Activated naive CD8-positive, alpha-beta T cell treated with anti-CD3 and anti-CD28 coated beads, Interleukin-2, amount 50 U/mL, for 24 hours (primary cell): Measurements from ENCODE around the gene VWA7.

Source experiments
- ATAC-seq: fragments of 150-1000 bp; cut with Tn5 transposase; one replicate; pipeline ENCODE4 v1.10.0; 2021
- DNase-seq: peaks from one replicate; pipeline ENCODE4 v3.0.0; 2021
- H3K27ac Mint-ChIP-seq: one replicate; pipeline ENCODE4 v1.8.0; 2021; ENCODE audit warnings: mild to moderate bottlenecking, mixed read lengths
- H3K27me3 Mint-ChIP-seq: one replicate; pipeline ENCODE4 v1.8.0; 2021; ENCODE audit warnings: mixed read lengths
- H3K36me3 Mint-ChIP-seq: one replicate; pipeline ENCODE4 v1.8.0; 2021; ENCODE audit warnings: low read depth, mixed read lengths
- H3K4me1 Mint-ChIP-seq: one replicate; pipeline ENCODE4 v1.8.0; 2021; ENCODE audit warnings: mixed read lengths
- H3K4me3 Mint-ChIP-seq: one replicate; pipeline ENCODE4 v1.8.0; 2021; ENCODE audit warnings: mild to moderate bottlenecking, moderate library complexity, mixed read lengths
- H3K9me3 Mint-ChIP-seq: one replicate; pipeline ENCODE4 v1.8.0; 2021; ENCODE audit warnings: mixed read lengths

The VWA7 gene

DNA sequence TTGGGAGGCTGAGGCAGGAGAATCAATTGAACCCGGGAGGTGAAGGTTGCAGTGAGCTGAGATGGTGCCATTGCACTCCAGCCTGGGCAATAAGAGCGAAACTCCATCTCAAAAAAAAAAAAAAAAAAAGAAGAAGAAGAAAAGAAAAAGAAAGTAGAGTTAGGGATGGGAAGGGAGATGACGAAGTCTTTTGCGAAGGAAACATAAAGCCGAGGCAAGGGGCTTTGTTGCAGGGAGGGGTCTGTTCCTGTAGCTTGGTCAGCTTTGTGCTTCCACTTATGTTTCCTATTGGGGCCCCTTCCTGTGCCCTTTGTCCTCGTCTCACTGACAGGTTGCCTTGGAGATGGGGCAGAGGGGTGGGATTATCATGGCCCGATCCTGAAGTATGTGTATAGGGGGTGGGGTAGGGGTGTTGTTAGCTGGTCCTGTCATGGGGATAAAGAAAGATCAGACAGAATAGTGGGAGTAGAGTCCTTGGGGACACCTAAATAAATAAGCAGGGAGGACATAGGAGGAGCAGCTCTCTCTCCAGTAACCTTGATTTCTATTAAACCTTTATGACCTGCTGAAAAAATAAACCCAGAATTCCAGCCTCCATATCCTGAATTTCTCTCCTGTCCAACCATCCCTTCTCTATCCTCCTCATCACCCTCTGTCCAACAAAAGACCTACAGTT lies 39.7 kb downstream of the VWA7 start:
- ATAC-seq = no peak
- Mint-ChIP-seq H3K4me3 (peak overlapping the region; percentile 97), H3K27ac (peak overlapping the region; percentile 83), H3K4me1 (peaks cover 68% of the 10 kb centered on the region), H3K9me3 (no peaks in the 10 kb centered on the region), H3K27me3 (peaks cover 3% of the 10 kb centered on the region), H3K36me3 (peaks cover 45% of the 10 kb centered on the region)
- peak; percentile 23 for DNase-seq

DNA sequence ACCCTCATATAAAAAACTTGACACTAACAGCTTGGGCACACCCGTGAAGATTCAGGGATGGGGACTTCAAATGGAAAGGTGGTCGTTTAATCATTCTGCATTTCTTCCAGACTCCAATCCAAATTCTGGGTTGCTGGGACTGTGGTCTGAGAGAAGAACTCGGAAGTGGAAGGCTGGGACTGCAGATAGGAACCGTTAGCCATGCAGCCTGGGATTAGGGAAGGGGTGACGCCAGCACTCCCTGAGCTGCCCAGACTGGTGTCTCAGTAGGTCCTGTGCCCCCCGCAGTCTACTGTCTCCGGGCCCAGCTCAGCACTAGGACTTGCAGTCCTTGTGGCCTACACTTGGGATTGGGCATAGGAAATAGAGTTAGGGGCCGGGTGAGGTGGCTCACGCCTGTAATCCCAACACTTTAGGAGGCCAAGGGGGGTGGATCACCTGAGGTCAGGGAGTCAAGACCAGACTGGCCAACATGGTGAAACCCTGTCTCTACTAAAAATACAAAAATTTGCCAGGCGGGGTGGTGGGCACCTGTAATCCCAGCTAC lies 40.3 kb downstream of the VWA7 start:
- H3K36me3 Mint-ChIP-seq = peaks cover 48% of the 10 kb centered on the region
- DNase-seq (peak; percentile 16), ATAC-seq (no peak)
- no peaks in the 10 kb centered on the region for H3K9me3 Mint-ChIP-seq
- peak overlapping the region; percentile 97 for H3K4me3 Mint-ChIP-seq
- H3K27ac Mint-ChIP-seq = peak overlapping the region; percentile 83
- H3K4me1 Mint-ChIP-seq = peaks cover 70% of the 10 kb centered on the region
- peaks cover 3% of the 10 kb centered on the region for H3K27me3 Mint-ChIP-seq

DNA sequence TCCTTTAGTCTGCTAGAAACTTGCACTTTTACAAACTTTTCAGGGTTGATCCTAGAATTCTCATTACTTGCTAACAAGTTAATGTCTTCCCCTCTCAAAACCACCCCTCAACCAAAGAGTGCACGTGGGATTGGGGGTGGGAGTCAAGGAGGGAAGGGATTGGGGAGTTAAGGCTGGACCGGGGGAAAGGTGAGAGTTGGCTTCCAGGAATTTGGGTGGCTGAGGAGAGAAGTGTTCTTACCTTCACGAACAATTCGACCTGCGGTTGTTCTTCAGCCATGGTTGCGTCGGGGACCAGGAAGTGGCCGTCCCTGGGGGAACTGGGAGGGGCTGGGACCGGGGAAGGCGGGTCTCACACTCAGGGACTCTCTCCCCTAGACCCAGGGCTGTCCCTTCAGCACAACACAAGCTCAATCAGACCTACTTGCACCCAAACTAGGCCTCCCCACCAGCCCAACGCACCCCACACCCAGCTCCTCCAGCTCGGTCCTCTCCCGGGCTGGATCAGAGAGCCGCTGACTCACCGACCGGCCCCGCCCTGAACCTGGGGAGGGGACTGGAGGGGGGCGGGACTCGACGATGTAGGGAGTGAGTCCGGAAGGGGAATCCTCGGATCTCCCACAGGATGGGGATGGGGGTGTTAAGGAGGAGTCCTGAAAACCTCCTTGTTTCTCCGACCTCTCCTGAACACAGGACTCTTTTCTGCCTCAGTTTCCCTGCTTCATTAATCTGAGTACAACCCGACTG lies 40.9 kb downstream of the VWA7 start, which contains the start of gene CLIC1:
Gene CLIC1, minus strand, starts transcription at position 510 of the 747 bp plus-strand sequence. Its CDS starts 230 bp downstream, at position 280.
- Mint-ChIP-seq H3K36me3 (peaks cover 48% of the 10 kb centered on the region), H3K4me1 (peaks cover 63% of the 10 kb centered on the region), H3K4me3 (peak within 1 kb of the TSS; percentile 97), H3K9me3 (no peaks in the 10 kb centered on the region), H3K27ac (peak within 1 kb of the TSS; percentile 83), H3K27me3 (peaks cover 3% of the 10 kb centered on the region)
- ATAC-seq = peak; percentile 42
- DNase-seq = peak; percentile 87

DNA sequence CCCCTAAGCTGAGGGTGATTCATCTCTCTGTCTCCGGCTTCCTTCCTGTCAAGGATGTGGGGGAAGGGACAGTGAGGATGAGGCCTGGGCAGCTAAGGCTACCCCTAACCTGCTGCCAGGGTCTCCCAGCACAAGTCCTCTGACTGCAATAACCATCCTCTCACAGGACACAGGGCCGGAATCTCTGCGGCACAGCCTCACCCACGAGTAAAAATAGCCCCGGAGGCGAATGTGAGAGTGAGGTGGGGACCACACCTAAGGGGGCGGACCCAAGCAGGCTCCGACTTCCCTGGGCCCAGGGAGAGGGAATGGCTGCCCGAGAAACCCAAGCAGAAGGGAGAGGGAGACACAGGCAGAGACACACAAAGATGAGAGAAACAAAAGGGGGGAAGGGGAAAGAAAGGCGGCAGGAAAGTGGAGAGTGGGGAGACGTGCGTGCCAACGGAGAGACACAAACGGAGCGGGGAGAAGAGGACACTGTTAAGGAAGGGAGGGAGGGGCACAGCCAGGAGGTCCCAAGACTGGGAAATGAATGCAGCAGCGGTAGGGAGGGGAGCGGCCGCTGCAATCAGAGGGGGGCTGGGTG lies 42.2 kb downstream of the VWA7 start:
- H3K9me3 Mint-ChIP-seq = no peaks in the 10 kb centered on the region
- peaks cover 3% of the 10 kb centered on the region for H3K27me3 Mint-ChIP-seq
- peak overlapping the region; percentile 97 for H3K4me3 Mint-ChIP-seq
- peak overlapping the region; percentile 83 for H3K27ac Mint-ChIP-seq
- H3K36me3 Mint-ChIP-seq = peaks cover 46% of the 10 kb centered on the region
- peaks cover 66% of the 10 kb centered on the region for H3K4me1 Mint-ChIP-seq
- peak; percentile 48 for ATAC-seq
- peak; percentile 65 for DNase-seq

DNA sequence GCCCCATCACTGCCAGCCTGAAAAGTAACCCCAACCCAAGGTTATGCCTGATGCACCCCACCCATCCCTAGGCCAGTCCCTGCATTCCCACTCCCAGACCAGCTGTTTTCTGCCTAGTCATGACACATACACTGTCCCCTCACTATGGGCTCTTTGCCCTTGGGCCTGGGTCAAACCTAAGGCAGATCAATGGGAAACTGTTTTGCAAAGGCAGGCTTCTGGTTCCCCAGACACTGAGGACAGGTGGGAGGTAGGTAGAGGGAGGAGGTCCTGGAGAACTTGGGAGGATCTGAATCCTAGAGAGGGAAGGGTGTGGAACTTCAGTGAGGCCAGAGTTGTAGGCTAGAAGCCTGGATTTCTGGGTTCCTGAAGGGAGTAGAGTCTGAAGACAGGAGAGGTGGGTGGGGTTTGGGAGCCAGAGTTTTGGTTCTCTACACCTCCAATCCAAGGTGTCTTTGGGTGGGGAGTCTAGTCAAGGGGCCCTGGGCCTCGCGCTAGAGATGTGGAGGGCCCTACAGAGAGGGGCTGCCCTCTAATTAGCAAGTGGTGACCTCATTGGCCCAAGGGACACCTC lies 42.8 kb downstream of the VWA7 start:
- Mint-ChIP-seq H3K9me3 (no peaks in the 10 kb centered on the region), H3K4me3 (peak overlapping the region; percentile 97), H3K36me3 (peaks cover 43% of the 10 kb centered on the region), H3K27ac (peak overlapping the region; percentile 83), H3K4me1 (peaks cover 64% of the 10 kb centered on the region), H3K27me3 (no peaks in the 10 kb centered on the region)
- DNase-seq (no peak), ATAC-seq (no peak)

DNA sequence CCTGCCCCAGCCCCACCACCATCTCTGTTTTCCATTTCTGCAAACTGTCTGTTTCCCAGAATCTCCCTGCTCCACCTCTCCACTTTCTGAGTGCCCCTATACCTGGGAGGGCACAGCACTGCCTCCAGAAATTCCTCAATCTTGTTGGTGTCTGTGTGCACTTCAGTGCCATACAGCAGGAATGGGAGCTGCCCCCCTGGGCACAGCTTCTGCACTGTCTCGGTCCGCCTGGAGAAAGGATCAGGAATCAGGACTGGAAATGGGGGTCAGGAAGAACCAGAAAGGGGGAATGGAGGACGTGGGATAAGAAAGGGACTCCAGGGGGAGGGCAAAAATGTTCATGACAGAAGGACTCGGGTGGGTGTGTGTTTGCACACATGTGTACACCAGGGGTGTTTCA lies 43.4 kb downstream of the VWA7 start:
- peak overlapping the region; percentile 83 for H3K27ac Mint-ChIP-seq
- peak overlapping the region; percentile 97 for H3K4me3 Mint-ChIP-seq
- H3K27me3 Mint-ChIP-seq = no peaks in the 10 kb centered on the region

DNA sequence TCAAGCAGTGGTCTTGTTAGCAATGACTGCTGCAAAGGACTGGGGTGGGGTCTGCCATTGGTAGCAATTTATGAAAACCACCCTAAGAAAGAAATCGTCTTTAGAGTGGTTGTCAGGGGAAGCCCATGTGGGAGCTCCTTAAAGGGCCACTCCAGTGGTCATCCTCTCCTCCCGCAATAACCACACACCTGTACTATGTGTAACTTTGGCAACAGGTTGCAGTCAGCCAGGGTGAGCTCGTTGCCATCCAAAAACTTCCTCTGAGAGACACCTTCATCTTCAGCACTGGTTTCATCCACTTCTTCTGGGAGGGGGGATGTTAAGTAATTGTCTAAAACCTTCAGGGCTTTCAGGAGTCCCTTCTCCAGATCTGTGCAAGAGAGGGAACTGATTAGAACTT lies 45.1 kb downstream of the VWA7 start:
- no peak overlapping the region for H3K27ac Mint-ChIP-seq
- ATAC-seq (no peak), DNase-seq (no peak)
- no peak overlapping the region for H3K4me3 Mint-ChIP-seq
- peaks cover 63% of the 10 kb centered on the region for H3K4me1 Mint-ChIP-seq
- H3K36me3 Mint-ChIP-seq = peaks cover 48% of the 10 kb centered on the region
- no peaks in the 10 kb centered on the region for H3K27me3 Mint-ChIP-seq
- no peaks in the 10 kb centered on the region for H3K9me3 Mint-ChIP-seq

More for the DNA sequence above, 43.4 kb downstream of the VWA7 start:
- DNase-seq (no peak), ATAC-seq (no peak)
- H3K9me3 Mint-ChIP-seq = no peaks in the 10 kb centered on the region
- peaks cover 43% of the 10 kb centered on the region for H3K36me3 Mint-ChIP-seq
- peaks cover 64% of the 10 kb centered on the region for H3K4me1 Mint-ChIP-seq

DNA sequence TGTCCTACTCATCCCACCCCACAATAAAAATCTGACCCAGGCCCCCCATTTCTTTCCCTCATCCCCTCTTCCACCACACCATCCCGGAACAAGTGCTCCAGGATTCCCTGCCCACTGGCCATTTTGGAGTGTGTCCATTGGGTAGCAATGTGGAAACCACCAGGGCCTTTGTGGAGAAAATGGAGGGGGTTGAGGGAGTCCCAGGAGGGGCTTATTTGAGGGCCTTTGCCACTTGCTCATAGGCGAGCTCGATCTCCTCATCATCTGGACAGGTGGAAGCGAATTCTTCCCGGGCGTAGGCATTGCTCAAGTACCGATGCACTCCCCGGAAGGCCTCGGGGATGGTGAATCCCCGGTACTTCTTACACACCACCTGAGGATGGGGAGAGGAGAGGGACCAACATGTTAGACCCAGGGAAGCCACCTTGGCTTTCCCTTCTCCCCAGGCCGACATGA lies 46.5 kb downstream of the VWA7 start:
- ATAC-seq = no peak

DNA sequence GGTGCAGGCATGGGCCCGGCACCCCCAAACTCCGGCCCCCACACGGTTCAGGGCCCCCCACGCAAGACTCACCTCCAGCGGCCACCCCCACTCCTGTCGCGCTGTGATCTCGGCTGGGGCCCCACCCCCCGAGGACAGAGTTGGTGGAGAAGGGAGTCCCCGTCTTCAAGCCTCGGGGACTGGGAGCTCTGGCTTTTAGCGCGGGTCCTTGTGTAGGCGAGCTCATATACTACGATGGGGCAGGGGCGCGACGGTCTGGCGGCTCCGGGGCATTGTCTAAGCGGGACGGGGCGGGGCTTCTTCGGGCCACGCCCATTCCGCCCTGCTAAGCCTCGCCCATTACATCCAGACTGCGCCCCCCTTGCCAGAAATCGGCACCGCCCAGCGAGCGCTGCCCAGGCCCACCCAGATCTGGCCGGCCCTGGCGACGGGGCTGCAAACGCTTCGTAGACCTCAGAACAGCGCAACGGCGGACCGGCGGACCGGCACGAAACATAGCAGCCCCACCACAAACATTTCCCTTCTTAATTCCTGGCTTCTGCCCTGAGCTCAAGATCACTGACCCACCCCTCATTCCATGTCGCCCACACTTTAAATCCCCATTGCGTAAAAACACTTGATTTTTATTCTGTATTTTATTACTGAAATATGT lies 47.0 kb downstream of the VWA7 start:
- DNase-seq (peak; percentile 81), ATAC-seq (peak; percentile 52)
- Mint-ChIP-seq H3K27me3 (no peaks in the 10 kb centered on the region), H3K4me1 (peaks cover 73% of the 10 kb centered on the region), H3K9me3 (no peaks in the 10 kb centered on the region), H3K27ac (peak overlapping the region; percentile 77), H3K36me3 (peaks cover 47% of the 10 kb centered on the region), H3K4me3 (peak overlapping the region; percentile 82)

More for the DNA sequence above, 46.5 kb downstream of the VWA7 start:
- Mint-ChIP-seq H3K27ac (peak overlapping the region; percentile 60), H3K36me3 (peaks cover 50% of the 10 kb centered on the region), H3K4me3 (peak overlapping the region; percentile 82), H3K4me1 (peaks cover 70% of the 10 kb centered on the region), H3K9me3 (no peaks in the 10 kb centered on the region), H3K27me3 (no peaks in the 10 kb centered on the region)
- DNase-seq = no peak

DNA sequence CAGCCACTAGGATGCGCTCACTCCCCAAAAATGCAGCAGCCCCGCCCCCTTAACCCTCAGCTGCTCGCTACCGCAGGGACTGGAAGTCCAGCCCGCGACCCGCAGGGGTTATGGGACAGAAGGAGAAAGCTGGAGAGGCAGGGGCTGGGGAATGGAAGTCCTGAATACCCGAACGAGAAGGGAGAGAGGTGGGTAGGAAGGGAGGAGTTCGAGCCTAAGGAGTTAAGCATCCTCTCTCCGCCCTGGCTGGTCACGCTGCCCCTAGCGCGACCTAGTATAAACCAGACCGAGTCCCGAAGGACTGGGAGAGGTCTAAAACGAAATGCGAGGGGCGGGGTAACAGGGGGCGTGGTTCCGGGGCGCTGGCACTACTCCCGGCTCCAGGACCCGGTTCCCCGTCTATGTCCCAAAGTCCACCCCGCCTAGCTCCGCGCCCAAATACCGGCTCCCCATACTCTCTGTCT lies 47.6 kb downstream of the VWA7 start:
- DNase-seq = peak; percentile 82
- Mint-ChIP-seq H3K4me1 (peaks cover 73% of the 10 kb centered on the region), H3K36me3 (peaks cover 43% of the 10 kb centered on the region), H3K27ac (peak overlapping the region; percentile 77), H3K4me3 (peak overlapping the region; percentile 82), H3K27me3 (no peaks in the 10 kb centered on the region), H3K9me3 (no peaks in the 10 kb centered on the region)
- peak; percentile 61 for ATAC-seq

DNA sequence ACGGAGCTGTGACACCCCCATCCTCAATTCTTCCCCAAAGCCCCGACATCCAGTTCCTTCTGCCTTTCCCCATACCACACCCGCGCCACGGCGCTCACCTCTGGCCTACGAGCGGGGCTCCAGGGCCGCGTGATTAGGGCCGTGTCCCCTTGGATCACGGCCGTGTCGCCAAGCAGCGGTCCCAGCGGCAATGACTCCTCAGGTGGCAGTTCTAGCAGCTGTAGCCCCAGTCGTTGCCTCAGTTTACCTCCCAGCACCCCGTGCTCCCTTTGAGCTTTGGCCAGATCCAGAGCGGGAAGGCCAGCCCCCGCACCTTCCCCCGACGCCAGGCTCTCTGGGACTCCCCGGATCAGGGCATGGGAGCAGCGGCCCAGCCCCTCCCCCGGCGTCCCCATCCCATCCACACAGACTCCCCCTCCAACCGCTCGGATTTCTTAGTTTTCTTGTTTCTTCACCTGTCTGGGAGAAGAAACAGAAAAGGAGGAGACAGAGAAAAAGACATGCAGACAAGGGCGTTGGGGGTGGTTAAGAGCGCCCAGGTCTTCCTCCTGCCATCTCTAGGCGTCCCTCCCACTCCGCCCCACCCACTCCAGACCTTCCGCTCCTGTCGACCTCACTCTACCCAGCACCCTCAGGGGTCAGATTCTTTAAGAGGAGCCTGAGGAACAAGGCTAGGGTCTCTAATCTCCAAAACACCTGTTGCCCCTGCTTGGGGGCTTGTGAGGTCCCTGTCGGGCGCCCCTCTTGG lies 48.2 kb downstream of the VWA7 start, which contains the start of gene DDAH2:
Gene DDAH2, minus strand, starts transcription at position 533 of the 748 bp plus-strand sequence. Its CDS starts 138 bp downstream, at position 395.
- no peaks in the 10 kb centered on the region for H3K9me3 Mint-ChIP-seq
- peak within 1 kb of the TSS; percentile 82 for H3K4me3 Mint-ChIP-seq
- H3K27me3 Mint-ChIP-seq = no peaks in the 10 kb centered on the region
- H3K36me3 Mint-ChIP-seq = peaks cover 37% of the 10 kb centered on the region
- DNase-seq = no peak
- H3K27ac Mint-ChIP-seq = peak within 1 kb of the TSS; percentile 77
- H3K4me1 Mint-ChIP-seq = peaks cover 67% of the 10 kb centered on the region
- ATAC-seq = peak; percentile 4

DNA sequence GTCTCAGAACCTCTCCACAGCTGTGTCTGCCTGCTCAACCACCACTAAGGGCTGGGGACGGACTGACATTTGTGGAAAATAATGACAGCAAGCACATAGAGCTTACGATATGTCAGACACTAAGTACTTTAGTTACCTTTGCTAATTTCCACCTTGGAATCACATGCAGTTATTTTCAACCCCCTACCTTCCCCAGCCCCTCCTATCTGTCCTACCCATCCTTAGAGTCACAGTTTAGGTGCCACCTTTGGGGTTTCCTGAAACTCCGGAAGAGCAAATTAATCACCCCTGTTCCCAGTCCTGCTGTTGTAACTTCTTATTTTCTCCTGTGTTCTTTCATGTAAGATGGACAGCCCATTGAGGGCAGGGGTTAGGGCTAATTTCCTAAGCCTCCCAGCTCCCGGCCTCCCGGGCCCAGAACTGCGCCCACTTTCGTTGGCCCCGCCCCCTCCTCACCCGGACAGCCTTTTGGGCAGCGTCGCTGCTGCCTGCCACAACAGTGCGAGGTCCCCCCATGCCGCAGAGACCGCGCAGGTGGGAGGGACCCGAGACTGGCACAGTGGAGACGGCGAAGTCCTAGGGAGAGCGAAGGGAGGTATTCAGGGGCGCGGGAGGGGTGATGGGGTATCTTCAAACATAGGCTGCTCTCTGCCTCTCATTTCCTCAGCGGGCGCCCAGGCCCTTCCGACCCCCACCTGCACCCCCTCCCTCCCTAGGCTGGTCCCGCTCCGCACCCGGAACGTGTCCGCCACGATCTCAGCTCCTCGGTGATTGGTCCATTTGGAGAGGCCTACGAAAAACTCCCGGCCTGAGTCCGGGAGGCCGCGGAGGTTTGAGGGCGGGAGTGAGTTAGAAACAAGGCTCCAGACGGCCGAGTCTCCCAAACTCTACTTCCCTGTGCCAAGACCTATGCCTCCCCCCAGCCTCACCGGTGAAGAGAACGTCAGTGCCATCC lies 49.1 kb downstream of the VWA7 start:
- H3K9me3 Mint-ChIP-seq = no peaks in the 10 kb centered on the region
- DNase-seq = no peak
- peak overlapping the region; percentile 40 for H3K4me3 Mint-ChIP-seq
- no peaks in the 10 kb centered on the region for H3K27me3 Mint-ChIP-seq
- peak; percentile 0 for ATAC-seq
- peaks cover 61% of the 10 kb centered on the region for H3K4me1 Mint-ChIP-seq
- peak overlapping the region; percentile 64 for H3K27ac Mint-ChIP-seq
- peaks cover 27% of the 10 kb centered on the region for H3K36me3 Mint-ChIP-seq
